Adipose tissue (tissue), 3 donors: Measurements from ENCODE around the gene DGKH. TPM values are rescaled to one million over a fixed set of nuclear protein-coding genes. Genes with fewer than 3 reads are reported as not detected.
"Not testable (repeated sequence)": the region's sequence is repeated elsewhere in the genome, so short reads cannot be mapped to it uniquely, and the experiment has no call there.

ENCODE experiments used
- H3K27ac ChIP-seq: one replicate; pipeline ENCODE4 v1.5.1; 2013; ENCODE audit warnings: low read depth, low read length
- WGBS, 3 donors: extraction: QIAGEN DNeasy Blood & Tissue Kit; methylation state at CpG; one replicate each; pipeline ENCODE4 v1.1.7; 2013; 5-methylcytosine and 5-hydroxymethylcytosine counted together
- polyA plus RNA-seq, 3 donors: library from polyadenylated mRNA; stranded (reverse); fragments of 200-250 nt; gene quantifications; one replicate each; pipeline ENCODE4 v1.2.3, GENCODE V29; 2013
- donor health status: healthy with polysubstance abuse.
- donor health status: Bipolar disorder and iron deficiency.
- donor health status: healthy.

DGKH gene
- polyA plus RNA-seq, 3 donors: 0.47 to 1.7 (median 1.4) TPM

- WGBS, 3 donors: 92 to 97% (median 94%) methylated on average over 3 of the region's 3 CpGs
- H3K27ac ChIP-seq: no peak overlapping the region
Observed at GRCh38 chr13:42136518-42136917, 88.1 kb downstream of the DGKH start.

GRCh38 chr13:42137856-42138537 is 89.5 kb downstream of the DGKH start:
- no peak overlapping the region for H3K27ac ChIP-seq
- 92 to 98% (median 93%) methylated on average over 3 of the region's 3 CpGs for WGBS, 3 donors

DNA sequence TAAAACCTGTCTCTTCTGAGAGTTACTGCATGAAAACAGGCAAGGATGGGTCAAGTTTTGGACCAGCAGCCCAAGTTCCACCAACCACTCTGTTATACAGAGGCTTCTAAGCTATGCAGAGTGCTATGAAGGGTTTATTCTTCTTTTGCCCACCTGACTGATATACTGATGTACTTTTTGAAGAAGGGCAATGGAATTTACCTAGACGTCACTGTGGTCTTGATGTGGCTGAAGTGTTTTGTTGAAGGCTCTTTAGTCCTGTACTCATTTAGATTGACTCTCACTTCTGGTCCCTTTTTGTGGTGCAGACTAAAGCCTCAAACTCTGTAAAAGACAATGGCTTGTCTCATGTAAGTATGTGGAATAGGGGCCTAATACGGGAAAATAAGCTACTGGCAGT is 92.0 kb downstream of the DGKH start:
- 64 to 98% (median 73%) methylated on average over 2 of the region's 2 CpGs for WGBS, 3 donors
- H3K27ac ChIP-seq: no peak overlapping the region

DNA sequence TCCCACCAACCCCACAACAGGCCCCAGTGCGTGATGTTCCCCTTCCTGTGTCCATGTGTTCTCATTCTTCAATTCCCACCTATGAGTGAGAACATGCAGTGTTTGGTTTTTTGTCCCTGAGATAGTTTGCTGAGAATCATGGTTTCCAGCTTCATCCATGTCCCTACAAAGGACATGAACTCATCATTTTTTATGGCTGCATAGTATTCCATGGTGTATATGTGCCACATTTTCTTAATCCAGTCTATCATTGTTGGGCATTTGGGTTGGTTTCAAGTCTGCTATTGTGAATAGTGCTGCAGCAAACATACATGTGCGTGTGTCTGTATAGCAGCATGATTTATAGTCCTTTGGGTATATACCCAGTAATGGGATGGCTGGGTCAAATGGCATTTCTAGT is 92.6 kb downstream of the DGKH start:
- not testable (repeated sequence) for H3K27ac ChIP-seq
- 95 to 98% (median 95%) methylated on average over 2 of the region's 2 CpGs for whole genome bisulfite sequencing, 3 donors

GRCh38 chr13:42146359-42146758 is 97.9 kb downstream of the DGKH start:
- WGBS, 3 donors: 65 to 88% (median 75%) methylated on average over 2 of the region's 2 CpGs
- H3K27ac ChIP-seq: no peak overlapping the region

- H3K27ac ChIP-seq: no peak overlapping the region
- 76 to 78% (median 77%) methylated on average over 7 of the region's 7 CpGs for WGBS, 3 donors
Observed at GRCh38 chr13:42148538-42148937, 100.1 kb downstream of the DGKH start.

GRCh38 chr13:42149136-42149535 is 100.7 kb downstream of the DGKH start:
- H3K27ac ChIP-seq: no peak overlapping the region
- 87 to 90% (median 87%) methylated on average over 4 of the region's 4 CpGs for WGBS, 3 donors

DNA sequence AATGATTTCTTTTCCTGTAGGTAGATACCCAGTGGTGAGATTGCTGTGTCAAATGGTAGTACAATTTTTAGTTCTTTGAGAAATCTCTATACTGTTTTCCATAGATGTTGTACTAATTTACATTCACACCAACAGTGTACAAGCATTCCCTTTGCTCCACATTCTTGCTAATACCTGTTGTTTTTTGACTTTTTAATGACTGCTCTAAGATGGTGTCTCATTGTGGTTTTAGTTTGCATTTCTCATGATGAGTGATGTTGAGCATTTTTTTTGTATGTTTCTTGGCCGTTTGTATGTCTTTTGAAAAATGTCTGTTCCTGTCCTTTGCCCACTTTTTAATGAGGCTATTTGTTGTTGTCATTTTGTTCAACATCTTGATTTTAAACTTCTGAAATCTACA is 103.3 kb downstream of the DGKH start:
- H3K27ac ChIP-seq: no peak overlapping the region
- WGBS, 3 donors: 65 to 88% (median 83%) methylated on average over 1 of the region's 1 CpG

DNA sequence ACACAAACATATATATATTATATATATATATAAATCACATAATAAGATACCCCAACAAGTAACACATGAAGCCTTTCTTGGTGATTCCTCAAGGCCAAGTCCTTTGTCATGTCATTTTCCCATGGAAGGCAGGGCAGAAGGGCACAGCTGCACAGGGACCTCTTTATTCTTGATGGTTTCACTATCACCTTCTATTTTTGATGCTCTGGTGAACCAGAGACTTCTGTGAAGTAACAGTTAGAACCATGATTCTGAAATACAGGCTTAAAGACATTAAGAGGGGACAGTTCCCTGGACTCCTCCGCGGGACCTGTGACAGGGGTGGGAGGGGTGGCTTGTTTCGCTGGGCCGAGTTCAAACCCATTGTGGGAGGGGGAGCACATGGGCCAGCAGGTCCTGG is 104.0 kb downstream of the DGKH start:
- WGBS, 3 donors: 83 to 88% (median 88%) methylated on average over 4 of the region's 4 CpGs
- no peak overlapping the region for H3K27ac ChIP-seq

- 86 to 92% (median 92%) methylated on average over 3 of the region's 3 CpGs for WGBS, 3 donors
- no peak overlapping the region for H3K27ac ChIP-seq
Observed at GRCh38 chr13:42153199-42154113, 105.0 kb downstream of the DGKH start.

DNA sequence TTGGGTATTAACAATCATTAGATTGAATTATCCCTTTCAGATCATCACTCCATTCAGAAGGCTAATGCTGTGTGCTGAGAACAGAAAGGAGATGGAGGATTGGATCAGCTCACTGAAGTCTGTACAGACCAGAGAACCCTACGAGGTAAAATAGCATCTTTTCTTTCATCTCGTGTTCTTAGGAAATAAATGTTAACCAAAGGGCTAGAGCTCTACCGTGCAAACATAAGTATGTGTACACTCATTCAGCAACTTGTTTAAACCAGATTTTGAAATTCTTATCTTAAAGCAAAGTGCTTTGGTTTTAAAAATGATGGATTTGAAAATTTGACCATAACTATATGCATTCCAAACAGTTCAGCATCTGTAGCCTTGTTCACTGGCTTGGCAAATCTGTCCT is 106.8 kb downstream of the DGKH start:
- WGBS, 3 donors: 65 to 89% (median 89%) methylated on average over 3 of the region's 3 CpGs
- H3K27ac ChIP-seq: no peak overlapping the region

GRCh38 chr13:42163338-42163737 is 114.9 kb downstream of the DGKH start:
- H3K27ac ChIP-seq: not testable (repeated sequence)
- WGBS, 3 donors: 67 to 100% (median 79%) methylated on average over 1 of the region's 2 CpGs

DNA sequence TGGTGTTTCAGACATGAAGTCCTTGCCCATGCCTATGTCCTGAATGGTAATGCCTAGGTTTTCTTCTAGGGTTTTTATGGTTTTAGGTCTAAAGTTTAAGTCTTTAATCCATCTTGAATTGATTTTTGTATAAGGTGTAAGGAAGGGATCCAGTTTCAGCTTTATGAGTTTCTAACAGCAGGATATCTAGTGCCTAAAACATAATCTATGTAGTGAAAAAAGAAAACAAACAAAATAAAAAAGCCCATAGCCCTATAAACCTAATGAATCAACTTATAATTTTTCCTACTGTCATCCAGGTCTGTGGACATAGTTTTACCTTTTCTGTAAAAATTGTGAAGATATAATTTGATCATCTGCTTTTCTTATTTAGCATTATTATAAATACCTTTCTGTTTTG is 115.5 kb downstream of the DGKH start:
- not testable (repeated sequence) for H3K27ac ChIP-seq

DNA sequence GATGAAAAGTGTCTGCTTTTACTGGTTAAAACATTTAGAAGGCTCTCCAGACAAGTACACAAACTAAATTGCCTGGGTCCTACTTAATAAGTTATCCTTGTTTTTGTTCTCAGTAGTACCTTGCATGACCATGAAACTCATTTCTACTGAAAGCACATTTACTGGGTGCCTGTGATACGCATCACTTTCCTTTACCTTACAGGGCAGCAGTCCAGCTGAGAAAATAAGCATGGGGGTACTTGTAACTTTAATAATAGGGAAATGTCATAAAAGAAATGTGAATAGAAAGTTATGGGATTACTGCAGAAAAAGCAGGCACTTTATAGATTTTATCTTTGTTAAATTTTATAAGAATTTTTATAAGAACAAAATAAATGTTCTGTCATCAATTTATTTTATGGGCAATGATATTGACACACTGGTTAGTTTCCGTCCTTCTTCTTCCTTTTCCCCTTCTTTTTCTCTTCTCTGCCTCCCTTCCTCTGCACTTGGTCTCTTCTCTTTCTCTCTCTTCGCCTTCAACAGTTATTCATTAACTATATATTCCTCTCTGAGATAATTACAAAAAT is 116.2 kb downstream of the DGKH start:
- 78 to 98% (median 93%) methylated on average over 3 of the region's 3 CpGs for whole genome bisulfite sequencing, 3 donors
- H3K27ac ChIP-seq: no peak overlapping the region

GRCh38 chr13:42168496-42168895 is 120.0 kb downstream of the DGKH start:
- 71 to 86% (median 72%) methylated on average over 4 of the region's 4 CpGs for WGBS, 3 donors
- H3K27ac ChIP-seq: no peak overlapping the region

GRCh38 chr13:42170029-42170428 is 121.6 kb downstream of the DGKH start:
- WGBS, 3 donors: 74 to 87% (median 86%) methylated on average over 5 of the region's 5 CpGs

GRCh38 chr13:42173789-42174343 is 125.4 kb downstream of the DGKH start:
- WGBS, 3 donors: 82 to 95% (median 93%) methylated on average over 4 of the region's 4 CpGs

More at GRCh38 chr13:42170029-42170428, 121.6 kb downstream of the DGKH start:
- H3K27ac ChIP-seq: no peak overlapping the region

DNA sequence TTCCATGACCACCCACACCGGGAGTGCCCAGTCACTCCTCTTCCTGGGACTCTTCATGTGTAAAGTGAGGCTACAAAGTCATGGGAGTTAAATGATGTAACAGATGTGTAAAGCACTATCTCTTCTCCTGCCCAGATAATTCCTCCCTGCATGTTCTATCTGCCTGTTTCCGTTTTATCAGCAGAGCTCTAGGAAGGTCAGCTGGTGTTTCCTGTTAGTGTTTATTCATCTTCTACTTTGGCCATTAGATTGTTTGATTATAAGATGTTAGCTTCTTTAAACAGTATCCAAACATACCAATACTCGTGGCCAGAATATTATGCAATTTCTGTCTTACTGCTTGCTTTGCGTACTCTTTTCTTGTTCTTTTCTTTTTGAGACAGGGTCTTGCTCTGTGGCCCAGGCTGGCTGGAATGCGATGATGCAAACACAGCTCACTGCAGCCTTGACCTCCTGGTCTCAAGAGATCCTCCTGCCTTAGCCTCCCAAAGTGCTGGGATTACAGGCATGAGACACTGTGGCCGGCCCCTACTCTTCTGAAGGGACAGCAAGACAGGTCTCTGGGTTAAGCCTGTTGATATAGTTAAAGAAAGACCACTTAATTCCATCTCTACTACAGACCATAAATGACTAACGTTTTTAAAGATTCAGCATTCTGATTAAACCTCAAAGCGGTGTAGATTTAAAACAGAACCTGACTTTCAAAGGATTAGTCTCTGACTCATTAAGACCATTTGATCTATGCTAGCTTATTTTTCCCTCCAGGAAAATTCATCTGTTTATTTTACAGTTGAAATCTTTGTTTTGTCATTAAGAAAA is 126.1 kb downstream of the DGKH start:
- WGBS, 3 donors: 72 to 84% (median 77%) methylated on average over 8 of the region's 8 CpGs
- H3K27ac ChIP-seq: no peak overlapping the region

More at GRCh38 chr13:42173789-42174343, 125.4 kb downstream of the DGKH start:
- no peak overlapping the region for H3K27ac ChIP-seq
